Measurements from ENCODE around the gene HSPA9.

The HSPA9 gene

GRCh38 chr5:138595180-138595795 lies 20.1 kb upstream of the HSPA9 start:
- DNase-seq (ENCODE audit: low spot score) = no peak

GRCh38 chr5:138594305-138595058 lies 19.3 kb upstream of the HSPA9 start:
- DNase-seq (ENCODE audit: low spot score) = no peak

- no peak for DNase-seq (ENCODE audit: low spot score)
These were observed 13.0 kb upstream of the HSPA9 start for GRCh38 chr5:138588013-138588788.

- DNase-seq (ENCODE audit: low spot score) = no peak
These were observed 10.0 kb upstream of the HSPA9 start for GRCh38 chr5:138585157-138585556.

- no peak for DNase-seq (ENCODE audit: low spot score)
These were observed 8.9 kb upstream of the HSPA9 start for GRCh38 chr5:138583984-138584637.

- no peak for DNase-seq (ENCODE audit: low spot score)
These were observed 7.8 kb upstream of the HSPA9 start for GRCh38 chr5:138582959-138583358.

- no peak for DNase-seq (ENCODE audit: low spot score)
These were observed 5.6 kb upstream of the HSPA9 start for GRCh38 chr5:138580777-138581176.

- DNase-seq (ENCODE audit: low spot score) = no peak
These were observed 4.8 kb upstream of the HSPA9 start for GRCh38 chr5:138580001-138580400.

GRCh38 chr5:138579517-138579863 lies 4.3 kb upstream of the HSPA9 start:
- no peak for DNase-seq (ENCODE audit: low spot score)

- no peak for DNase-seq (ENCODE audit: low spot score)
These were observed 2.3 kb upstream of the HSPA9 start for GRCh38 chr5:138577452-138577851.

- DNase-seq (ENCODE audit: low spot score) = no peak
These were observed 432 bp downstream of the HSPA9 start for GRCh38 chr5:138574744-138575193.

- DNase-seq (ENCODE audit: low spot score) = no peak
These were observed 1.1 kb downstream of the HSPA9 start for GRCh38 chr5:138573949-138574670.

- DNase-seq (ENCODE audit: low spot score) = no peak
These were observed 2.0 kb downstream of the HSPA9 start for GRCh38 chr5:138573223-138573622.

- DNase-seq (ENCODE audit: low spot score) = no peak
These were observed 4.3 kb downstream of the HSPA9 start for GRCh38 chr5:138570871-138571270.

GRCh38 chr5:138569782-138570181 lies 5.4 kb downstream of the HSPA9 start:
- DNase-seq (ENCODE audit: low spot score) = no peak

- DNase-seq (ENCODE audit: low spot score) = no peak
These were observed 7.0 kb downstream of the HSPA9 start for GRCh38 chr5:138568061-138568824.

- no peak for DNase-seq (ENCODE audit: low spot score)
These were observed 8.4 kb downstream of the HSPA9 start for GRCh38 chr5:138566792-138567191.

- DNase-seq (ENCODE audit: low spot score) = no peak
These were observed 9.9 kb downstream of the HSPA9 start for GRCh38 chr5:138565100-138565821.

GRCh38 chr5:138564242-138564641 lies 11.0 kb downstream of the HSPA9 start:
- no peak for DNase-seq (ENCODE audit: low spot score)

- DNase-seq (ENCODE audit: low spot score) = no peak
These were observed 11.7 kb downstream of the HSPA9 start for GRCh38 chr5:138563340-138564118.

Data from globus pallidus (tissue), 1 donor.